B cell (primary cell): ENCODE data around the gene ADAM30. TPM values are rescaled to one million over a fixed set of nuclear protein-coding genes. Genes with fewer than 3 reads are reported as not detected.
A peak's percentile ranks its signal among the peaks of the same experiment; 100 is the strongest.

Source experiments
- ATAC-seq: fragments of 200-7000 bp; cut with Tn5 transposase; one replicate; pipeline ENCODE4 v1.10.0; 2021; ENCODE audit warnings: low read depth, mild to moderate bottlenecking, moderate number of reproducible peaks, moderate library complexity
- CTCF ChIA-PET: fragments of 350-600 bp; sonication (Branson Sonifier 250); formaldehyde crosslinking; loops from one replicate; lab custom pipeline; 2021; ENCODE audit warnings: antibody characterized with exemption, inconsistent platforms; lab: Charles Lee
- POLR2A ChIA-PET: fragments of 350-600 bp; sonication (Branson Sonifier 250); formaldehyde crosslinking; loops from one replicate; lab custom pipeline; 2021; ENCODE audit warnings: antibody characterized with exemption; lab: Charles Lee
- DNase-seq: peaks from one replicate; pipeline ENCODE4 v3.0.0; 2013
- H2AFZ ChIP-seq: 2 replicates; pipeline ENCODE4 v1.6.1; 2012; ENCODE audit warnings: mild to moderate bottlenecking, low read depth, low read length; ENCODE audit not compliant: insufficient read depth, poor library complexity, severe bottlenecking
- H3K27ac ChIP-seq, 2 donors: 1 replicate in 1 of 2; 2 replicates in 1 of 2; pipeline ENCODE4 v1.5.1; 2012 to 2013; ENCODE audit warnings: low read length in 2 of 2, mild to moderate bottlenecking in 2 of 2, moderate library complexity in 1 of 2
- H3K27me3 ChIP-seq, 4 experiments: fragments of 200-600 bp in 1 of 4; sonication (generic) in 1 of 4; replicated peaks in 1 of 4; 1 replicate in 2 of 4; 2 replicates in 2 of 4; pipeline versions ENCODE4 v1.6.1 to v1.7.0; 2013 to 2016; ENCODE audit warnings: low read length in 3 of 4, mild to moderate bottlenecking in 2 of 4, mixed read lengths in 1 of 4, moderate library complexity in 1 of 4; ENCODE audit not compliant: insufficient read depth in 4 of 4, control insufficient read depth in 3 of 4; ENCODE audit errors: control extremely low read depth in 1 of 4
- H3K36me3 ChIP-seq, 2 experiments: replicated peaks in 1 of 2; 1 replicate in 1 of 2; 2 replicates in 1 of 2; pipeline versions ENCODE4 v1.6.1 to v1.7.1; 2013; ENCODE audit warnings: low read length in 1 of 2; ENCODE audit not compliant: insufficient read depth in 2 of 2, control insufficient read depth in 1 of 2; ENCODE audit errors: control extremely low read depth in 1 of 2, extremely low read depth in 1 of 2
- H3K4me1 ChIP-seq, 2 donors: fragments of 200-600 bp in 1 of 2; sonication (generic) in 1 of 2; 1 replicate in 1 of 2; 2 replicates in 1 of 2; pipeline versions ENCODE4 v1.5.1 to v1.6.1; 2013 to 2017; ENCODE audit warnings: low read length in 2 of 2; ENCODE audit not compliant: control insufficient read depth in 2 of 2, insufficient read depth in 2 of 2
- H3K4me2 ChIP-seq: replicated peaks from 2 replicates; pipeline ENCODE3; 2012; ENCODE audit warnings: mild to moderate bottlenecking, low read depth, low read length; ENCODE audit not compliant: poor library complexity, severe bottlenecking
- H3K4me3 ChIP-seq, 5 experiments: fragments of 200-600 bp in 1 of 5; sonication (generic) in 1 of 5; 1 replicate in 3 of 5; 2 replicates in 2 of 5; pipeline versions ENCODE4 v1.5.1 to v1.7.0; 2011 to 2016; ENCODE audit warnings: low read length in 4 of 5, mild to moderate bottlenecking in 4 of 5, low read depth in 2 of 5, control low read depth in 1 of 5, moderate library complexity in 1 of 5; ENCODE audit not compliant: insufficient read depth in 1 of 5; ENCODE audit errors: control extremely low read depth in 1 of 5, extremely low read depth in 1 of 5
- H3K79me2 ChIP-seq: fragments of 200-600 bp; sonication (generic); one replicate; pipeline ENCODE4 v1.6.0; 2016; ENCODE audit warnings: low read length; ENCODE audit not compliant: control insufficient read depth, insufficient read depth
- H3K9ac ChIP-seq: fragments of 200-600 bp; sonication (generic); 2 replicates; pipeline ENCODE4 v1.6.1; 2017; ENCODE audit warnings: mild to moderate bottlenecking, low read length, moderate library complexity
- H3K9me3 ChIP-seq, 3 donors: one replicate each; pipeline versions ENCODE4 v1.6.1 to v1.7.1; 2013; ENCODE audit warnings: low read length in 2 of 3; ENCODE audit not compliant: control insufficient read depth in 2 of 3, insufficient read depth in 1 of 3; ENCODE audit errors: control extremely low read depth in 1 of 3
- H4K20me1 ChIP-seq: 2 replicates; pipeline ENCODE4 v1.6.0; 2012; ENCODE audit warnings: mild to moderate bottlenecking, low read length; ENCODE audit not compliant: insufficient read depth, control insufficient read depth, poor library complexity, severe bottlenecking
- H3K27ac Mint-ChIP-seq: one replicate; pipeline ENCODE4 v1.8.0; 2021; ENCODE audit warnings: mixed read lengths
- H3K27me3 Mint-ChIP-seq: one replicate; pipeline ENCODE4 v1.8.0; 2021; ENCODE audit warnings: mixed read lengths
- H3K4me1 Mint-ChIP-seq: one replicate; pipeline ENCODE4 v1.8.0; 2021; ENCODE audit warnings: mixed read lengths
- H3K4me3 Mint-ChIP-seq: one replicate; pipeline ENCODE4 v1.8.0; 2021; ENCODE audit warnings: mixed read lengths
- H3K9me3 Mint-ChIP-seq: one replicate; pipeline ENCODE4 v1.8.0; 2022; ENCODE audit warnings: mixed read lengths; ENCODE audit not compliant: insufficient read depth
- CTCF ChIP-seq: fragments of 200-600 bp; IDR thresholded peaks from one replicate; pipeline ENCODE4 v1.8.0; 2022; ENCODE audit warnings: antibody characterized with exemption, mild to moderate bottlenecking
- EZH2 ChIP-seq: IDR thresholded peaks from 2 replicates; pipeline ENCODE4 v1.6.1; 2012; ENCODE audit warnings: borderline replicate concordance, low read depth, mild to moderate bottlenecking, moderate library complexity, low read length; ENCODE audit not compliant: insufficient read depth, poor library complexity, severe bottlenecking
- WGBS: methylation state at CpG from one replicate; pipeline ENCODE4 v1.1.5; 2013; ENCODE audit warnings: missing lambda C conversion rate; ENCODE audit not compliant: insufficient coverage; 5-methylcytosine and 5-hydroxymethylcytosine counted together
- intact Hi-C: fragments of 100-400 bp; cut with micrococcal nuclease; formaldehyde crosslinking; loops from one replicate; pipeline ENCODE4 v1.10.0; 2022
- polyA plus RNA-seq: library from polyadenylated mRNA; depleted of rRNA; stranded (reverse); fragments of >200 nt; gene quantifications from 2 replicates; pipeline ENCODE4 v1.2.3, GENCODE V29; 2012
- total RNA-seq, 2 donors: library from RNA; stranded (reverse); fragments of 120-200 nt in 1 of 2; gene quantifications; 1 replicate in 1 of 2; 2 replicates in 1 of 2; pipeline versions ENCODE4 v1.2.3 to v1.2.4, GENCODE V29; 2013 to 2022

The ADAM30 gene
- total and polyA plus RNA-seq, 2 donors (not counting 1 experiment from before 2014, with no cell fraction given), result not detected

DNA sequence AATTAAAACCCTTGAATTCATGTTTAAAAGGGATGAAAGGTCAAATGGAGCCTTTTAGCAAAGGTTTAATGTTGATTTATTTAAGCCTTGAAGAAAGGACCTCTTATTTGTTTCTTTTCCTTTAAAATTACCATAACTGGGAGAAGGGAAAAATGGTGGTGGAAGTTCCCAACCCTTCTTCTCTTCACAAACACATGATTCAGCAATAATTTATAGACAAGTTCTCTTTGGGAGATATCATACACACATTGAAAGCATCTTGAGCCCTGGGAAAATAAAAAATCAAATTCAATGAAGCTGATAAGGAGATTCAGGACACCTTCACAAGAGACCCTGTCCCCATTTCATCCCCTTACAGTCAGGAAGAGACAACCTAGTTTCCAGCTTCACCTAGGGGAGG lies 8.9 kb downstream of the ADAM30 start:
- intact Hi-C loops, result no loop called here
- Mint-ChIP-seq H3K4me1 (no peaks in the 10 kb centered on the region), H3K27ac (no peak overlapping the region), H3K27me3 (peaks cover 35% of the 10 kb centered on the region), H3K9me3 (peaks cover 10% of the 10 kb centered on the region), H3K4me3 (no peak overlapping the region)
- TF ChIP-seq CTCF, result no peak
- TF ChIP-seq EZH2, result no peak
- ChIA-PET CTCF (interaction anchor here (0.7 to 0.8 kb wide), 2 partner anchors 14 to 15 kb away, joined by 3 read pairs; no protein-coding TSS in a partner anchor), POLR2A (no interaction called here)
- peaks cover 0 to 10% (median 7%) of the 10 kb centered on the region in 4 experiments for H3K27me3 ChIP-seq
- no peak for DNase-seq
- no peaks in the 10 kb centered on the region for H3K79me2 ChIP-seq
- H2AFZ ChIP-seq, result no peak overlapping the region
- H3K36me3 ChIP-seq, result no peaks in the 10 kb centered on the region
- no peaks in the 10 kb centered on the region for H4K20me1 ChIP-seq
- peaks cover 4 to 8% (median 5%) of the 10 kb centered on the region in 3 donors for H3K9me3 ChIP-seq
- no peak overlapping the region for H3K4me2 ChIP-seq
- no peak overlapping the region for H3K9ac ChIP-seq
- H3K4me1 ChIP-seq, result no peaks in the 10 kb centered on the region
- no peak overlapping the region for H3K4me3 ChIP-seq
- H3K27ac ChIP-seq, result no peak overlapping the region
- ATAC-seq, result no peak

DNA sequence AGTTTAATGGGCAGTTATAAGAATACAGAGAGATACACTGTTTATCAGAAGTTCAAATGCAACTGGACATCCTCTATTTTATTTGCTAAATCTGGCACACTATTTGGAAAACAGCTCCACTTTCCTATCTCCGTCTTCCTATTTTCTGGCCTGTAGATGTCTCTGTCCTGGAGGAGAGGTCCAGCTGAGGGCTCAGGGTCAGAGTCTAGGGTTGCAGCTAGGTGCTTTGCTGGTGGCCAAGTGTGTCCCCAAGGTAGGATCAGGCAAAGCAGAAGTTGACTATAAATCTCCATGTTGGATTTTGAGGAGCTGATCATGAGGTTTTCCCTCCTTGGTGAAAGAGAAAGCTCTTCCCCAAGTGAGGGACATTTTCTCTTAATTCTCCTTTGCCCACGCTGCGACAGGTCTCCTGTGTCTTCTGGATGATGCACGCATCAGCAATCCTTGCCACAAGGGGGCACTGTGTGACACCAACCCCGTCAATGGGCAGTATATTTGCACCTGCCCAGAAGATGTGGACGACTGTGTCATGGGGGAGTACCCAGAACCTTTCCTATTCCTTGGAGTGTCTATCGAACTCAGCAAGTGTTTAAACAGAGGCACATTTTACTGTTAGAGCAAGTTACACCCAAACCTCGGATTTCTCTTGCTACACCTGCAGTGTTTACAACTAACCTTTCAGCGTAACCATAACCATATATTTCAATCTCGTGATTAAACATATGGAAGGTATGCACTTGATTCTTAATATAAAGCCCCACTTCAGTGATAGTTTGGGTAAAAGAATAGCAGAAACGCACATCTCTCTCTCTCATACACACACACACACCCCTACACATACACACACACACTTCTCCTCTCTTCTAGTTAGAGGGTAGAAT lies 10.2 kb downstream of the ADAM30 start:
- no peak for ATAC-seq
- no peak overlapping the region for H3K4me3 Mint-ChIP-seq

More for the DNA sequence above, 10.2 kb downstream of the ADAM30 start:
- Histone ChIP-seq H3K27me3 (peaks cover 0 to 10% (median 7%) of the 10 kb centered on the region in 4 experiments), H3K4me2 (no peak overlapping the region), H3K9me3 (peaks cover 4 to 8% (median 5%) of the 10 kb centered on the region in 3 donors), H3K4me1 (no peaks in the 10 kb centered on the region), H3K9ac (no peak overlapping the region), H3K4me3 (no peak overlapping the region), H2AFZ (no peak overlapping the region), H3K36me3 (no peaks in the 10 kb centered on the region), H3K79me2 (no peaks in the 10 kb centered on the region), H3K27ac (no peak overlapping the region), H4K20me1 (no peaks in the 10 kb centered on the region)
- DNase-seq, result peak; percentile 53
- 62% methylated on average over 5 of the region's 11 CpGs for WGBS
- Mint-ChIP-seq H3K27ac (no peak overlapping the region), H3K4me1 (no peaks in the 10 kb centered on the region), H3K9me3 (peaks cover 10% of the 10 kb centered on the region), H3K27me3 (peaks cover 31% of the 10 kb centered on the region)
- intact Hi-C loops, result no loop called here
- ChIA-PET CTCF (interaction anchor here (0.7 to 1.1 kb wide), 2 partner anchors 8 to 14 kb away, joined by 3 read pairs; no protein-coding TSS in a partner anchor), POLR2A (no interaction called here)
- TF ChIP-seq EZH2 (no peak), CTCF (peak; percentile 73)
